HepG2 (cell line): ENCODE measurements around the gene OR1F1. TPM values are rescaled to one million over a fixed set of nuclear protein-coding genes. Genes with fewer than 3 reads are reported as not detected.

Source experiments
- BRF2 ChIP-seq: sonication (generic); formaldehyde crosslinking; IDR thresholded peaks from 2 replicates; pipeline ENCODE4 v1.8.1; 2022; ENCODE audit warnings: mild to moderate bottlenecking, missing genetic modification reagents
- CREB3 ChIP-seq: sonication (generic); formaldehyde crosslinking; IDR thresholded peaks from 2 replicates; pipeline ENCODE4 v1.5.0; 2020; ENCODE audit warnings: missing genetic modification reagents
- GATA4 ChIP-seq: sonication (generic); IDR thresholded peaks from 2 replicates; pipeline ENCODE4 v1.6.1; 2016; ENCODE audit warnings: antibody characterized with exemption, low read depth, borderline replicate concordance
- HNF1A ChIP-seq, 2 experiments: sonication (generic) in 1 of 2; formaldehyde crosslinking in 1 of 2; IDR thresholded peaks; 2 replicates each; pipeline versions ENCODE4 v1.4.0 to v1.6.1; 2016 to 2020; ENCODE audit warnings: borderline replicate concordance in 1 of 2, low read depth in 1 of 2, mild to moderate bottlenecking in 1 of 2, missing genetic modification reagents in 1 of 2
- JDP2 ChIP-seq: sonication (generic); formaldehyde crosslinking; IDR thresholded peaks from 2 replicates; pipeline ENCODE4 v1.8.1; 2022; ENCODE audit warnings: missing genetic modification reagents, borderline replicate concordance
- MXD3 ChIP-seq: IDR thresholded peaks from 2 replicates; pipeline ENCODE4 v1.6.1; 2016; ENCODE audit warnings: mild to moderate bottlenecking, missing biosample characterization, missing genetic modification reagents
- NFKB2 ChIP-seq: sonication (generic); formaldehyde crosslinking; IDR thresholded peaks from 2 replicates; pipeline ENCODE4 v1.4.0; 2020; ENCODE audit warnings: missing genetic modification reagents, borderline replicate concordance
- PAXIP1 ChIP-seq: sonication (generic); formaldehyde crosslinking; conservative IDR thresholded peaks from 2 replicates; pipeline ENCODE4 v1.4.0; 2020; ENCODE audit warnings: mild to moderate bottlenecking, missing genetic modification reagents, moderate library complexity
- REXO4 ChIP-seq: sonication (generic); formaldehyde crosslinking; IDR thresholded peaks from 2 replicates; pipeline ENCODE4 v1.8.0; 2022; ENCODE audit warnings: missing genetic modification reagents, mild to moderate bottlenecking, borderline replicate concordance
- SMARCE1 ChIP-seq: fragments of 450-650 bp; IDR thresholded peaks from 2 replicates; pipeline ENCODE4 v1.6.1; 2017; ENCODE audit warnings: borderline replicate concordance
- THYN1 ChIP-seq: sonication (generic); formaldehyde crosslinking; IDR thresholded peaks from 2 replicates; pipeline ENCODE4 v1.8.1; 2023; ENCODE audit warnings: low read depth, mild to moderate bottlenecking, moderate library complexity, missing genetic modification reagents, borderline replicate concordance
- U2AF1 ChIP-seq: fragments of 200-400 bp; formaldehyde crosslinking; optimal IDR thresholded peaks from 2 replicates; pipeline ENCODE3; 2017; ENCODE audit warnings: mild to moderate bottlenecking, low read depth, low read length
- ZKSCAN8 ChIP-seq: IDR thresholded peaks from 2 replicates; pipeline ENCODE4 v1.6.1; 2016; ENCODE audit warnings: borderline replicate concordance, missing genetic modification reagents, missing compliant biosample characterization
- ZNF17 ChIP-seq: sonication (generic); formaldehyde crosslinking; IDR thresholded peaks from 2 replicates; pipeline ENCODE4 v1.5.0; 2020; ENCODE audit warnings: mild to moderate bottlenecking, missing genetic modification reagents
- ZNF562 ChIP-seq: sonication (generic); formaldehyde crosslinking; IDR thresholded peaks from 2 replicates; pipeline ENCODE4 v1.8.0; 2022; ENCODE audit warnings: missing genetic modification reagents, borderline replicate concordance
- ZNF704 ChIP-seq: sonication (generic); formaldehyde crosslinking; IDR thresholded peaks from 2 replicates; pipeline ENCODE4 v1.8.1; 2023; ENCODE audit warnings: mild to moderate bottlenecking, inconsistent platforms, moderate library complexity, missing genetic modification reagents, borderline replicate concordance
- polyA plus RNA-seq, 8 experiments: library from polyadenylated mRNA; depleted of rRNA in 3 of 8; stranded (reverse) in 7 of 8; unstranded in 1 of 8; fragments of >200 nt; fragmentation: Illumina TruSeq in 4 of 8; extraction: Trizol in 4 of 8; gene quantifications; 2 replicates each; pipeline versions ENCODE4 v1.2.1 to v1.2.3, GENCODE V29; 2011 to 2016; ENCODE audit warnings: low read depth in 4 of 8, missing spikeins in 1 of 8, mixed read lengths in 1 of 8; ENCODE audit not compliant: insufficient read depth in 1 of 8
- total RNA-seq, 5 experiments: library from RNA; depleted of rRNA; stranded (reverse); fragments of >200 nt; fragmentation: Illumina TruSeq; extraction: Trizol; gene quantifications; 2 replicates each; pipeline ENCODE4 v1.2.3, GENCODE V29; 2016; ENCODE audit warnings: low read depth in 1 of 5

OR1F1 gene
- total and polyA plus RNA-seq, 2 of the 13 experiments (the other 11 are each of a cell fraction or from before 2014, with no cell fraction given) = 0.90 TPM; not detected in 1

- TF ChIP-seq CREB3 (CRISPR knock-in tag) (no peak), U2AF1 (no peak), ZNF17 (CRISPR knock-in tag) (no peak), JDP2 (CRISPR knock-in tag) (no peak), BRF2 (CRISPR knock-in tag) (no peak), GATA4 (no peak), REXO4 (no peak), HNF1A (IDR thresholded peaks at IDR 0.05; ENCODE audit: low read depth) (no peak), HNF1A (CRISPR knock-in tag; IDR thresholded peaks at IDR 0.05; ENCODE audit: borderline replicate concordance) (no peak), MXD3 (CRISPR knock-in tag) (no peak), NFKB2 (CRISPR knock-in tag) (no peak), SMARCE1 (no peak), ZNF704 (CRISPR knock-in tag) (0 out of 2 replicates have a peak, but pooled peaks have one; percentile 10), ZNF562 (CRISPR knock-in tag) (no peak), THYN1 (CRISPR knock-in tag) (no peak), PAXIP1 (CRISPR knock-in tag) (no peak), ZKSCAN8 (CRISPR knock-in tag) (no peak)
Observed at GRCh38 chr16:3149630-3150345, 38.2 kb upstream of the OR1F1 start (continued).
